IMR-90 (cell line): ENCODE results near the gene AK3. TPM values are rescaled to one million over a fixed set of nuclear protein-coding genes. Genes with fewer than 3 reads are reported as not detected.
"Not testable (repeated sequence)": the region's sequence is repeated elsewhere in the genome, so short reads cannot be mapped to it uniquely, and the experiment has no call there.

Experiments
- ATAC-seq: fragments of 200-7000 bp; cut with Tn5 transposase; 2 replicates; pipeline ENCODE4 v1.9.1; 2020; ENCODE audit warnings: low read depth, mild to moderate bottlenecking, moderate library complexity
- BruUV-seq: library from RNA; stranded (reverse); fragments of 400-500 nt; replicated peaks from 2 replicates; lab custom pipeline; 2021; lab: Mats Ljungman, UMichigan
- CTCF ChIA-PET: fragments of 300-600 bp; formaldehyde crosslinking; extraction: SDS; loops from one replicate; lab custom pipeline; 2021; ENCODE audit warnings: antibody characterized with exemption; lab: Yijun Ruan, JAX
- POLR2A ChIA-PET: fragments of 300-600 bp; sonication (Branson Sonifier 250); formaldehyde crosslinking; loops from one replicate; lab custom pipeline; 2022; ENCODE audit warnings: antibody characterized with exemption; ENCODE audit not compliant: unreplicated experiment; lab: Charles Lee
- DNase-seq: peaks from one replicate; pipeline ENCODE4 v3.0.0; 2013
- H2AFZ ChIP-seq: replicated peaks from 2 replicates; pipeline ENCODE3; 2013; ENCODE audit warnings: low read length, mild to moderate bottlenecking; ENCODE audit not compliant: poor library complexity
- H2AK5ac ChIP-seq: 2 replicates; pipeline ENCODE4 v1.6.1; 2013; ENCODE audit warnings: low read depth, low read length, inconsistent platforms
- H2AK9ac ChIP-seq: replicated peaks from 2 replicates; pipeline ENCODE3; 2013; ENCODE audit warnings: mild to moderate bottlenecking, low read depth, low read length, moderate library complexity; ENCODE audit not compliant: poor library complexity
- H2BK120ac ChIP-seq: 2 replicates; pipeline ENCODE4 v1.6.1; 2013; ENCODE audit warnings: low read depth, low read length, inconsistent platforms
- H2BK15ac ChIP-seq: 3 replicates; pipeline ENCODE4 v1.6.1; 2013; ENCODE audit warnings: low read depth, low read length, inconsistent platforms
- H2BK20ac ChIP-seq: 2 replicates; pipeline ENCODE4 v1.6.1; 2013; ENCODE audit warnings: low read depth, mild to moderate bottlenecking, inconsistent platforms, low read length, moderate library complexity
- H2BK5ac ChIP-seq: 2 replicates; pipeline ENCODE4 v1.6.1; 2013; ENCODE audit warnings: mild to moderate bottlenecking, low read depth, low read length, inconsistent platforms; ENCODE audit not compliant: poor library complexity, severe bottlenecking
- H3K14ac ChIP-seq: replicated peaks from 2 replicates; pipeline ENCODE4 v1.6.1; 2013; ENCODE audit warnings: low read depth, low read length, inconsistent platforms
- H3K18ac ChIP-seq: 2 replicates; pipeline ENCODE4 v1.6.1; 2013; ENCODE audit warnings: low read depth, low read length, control low read depth
- H3K23ac ChIP-seq: 2 replicates; pipeline ENCODE4 v1.6.1; 2013; ENCODE audit warnings: low read depth, low read length, inconsistent platforms
- H3K27ac ChIP-seq: 2 replicates; pipeline ENCODE4 v1.5.1; 2013; ENCODE audit warnings: mild to moderate bottlenecking, control low read depth, low read length; ENCODE audit not compliant: insufficient read depth
- H3K27me3 ChIP-seq: 2 replicates; pipeline ENCODE4 v1.6.1; 2013; ENCODE audit warnings: low read length; ENCODE audit not compliant: control insufficient read depth, insufficient read depth
- H3K36me3 ChIP-seq: 2 replicates; pipeline ENCODE4 v1.6.1; 2013; ENCODE audit warnings: low read length, mixed read lengths; ENCODE audit not compliant: control insufficient read depth, insufficient read depth
- H3K4ac ChIP-seq: 2 replicates; pipeline ENCODE4 v1.6.1; 2013; ENCODE audit warnings: low read depth, low read length, inconsistent platforms
- H3K4me1 ChIP-seq: 2 replicates; pipeline ENCODE4 v1.6.1; 2013; ENCODE audit warnings: low read length, mixed read lengths; ENCODE audit not compliant: control insufficient read depth, insufficient read depth
- H3K4me2 ChIP-seq: 2 replicates; pipeline ENCODE4 v1.6.1; 2013; ENCODE audit warnings: low read depth, mild to moderate bottlenecking, control low read depth, low read length, moderate library complexity
- H3K4me3 ChIP-seq: 2 replicates; pipeline ENCODE4 v1.5.1; 2013; ENCODE audit warnings: low read depth, mild to moderate bottlenecking, control low read depth, low read length, moderate library complexity; ENCODE audit not compliant: insufficient read depth
- H3K56ac ChIP-seq: 2 replicates; pipeline ENCODE4 v1.6.1; 2013; ENCODE audit warnings: low read length, inconsistent platforms; ENCODE audit not compliant: insufficient read depth; ENCODE audit errors: extremely low read depth
- H3K79me1 ChIP-seq, 2 experiments: 2 replicates each; pipeline ENCODE4 v1.6.1; 2013; ENCODE audit warnings: low read length in 2 of 2, inconsistent platforms in 1 of 2, low read depth in 1 of 2
- H3K9ac ChIP-seq: 2 replicates; pipeline ENCODE4 v1.6.1; 2013; ENCODE audit warnings: low read depth, low read length, control low read depth
- H3K9me1 ChIP-seq: 2 replicates; pipeline ENCODE4 v1.6.1; 2013; ENCODE audit warnings: low read length, inconsistent platforms; ENCODE audit not compliant: insufficient read depth
- H3K9me3 ChIP-seq: 2 replicates; pipeline ENCODE4 v1.6.1; 2013; ENCODE audit warnings: low read length; ENCODE audit not compliant: control insufficient read depth, insufficient read depth
- H4K20me1 ChIP-seq: 2 replicates; pipeline ENCODE4 v1.6.1; 2013; ENCODE audit warnings: low read length, inconsistent platforms; ENCODE audit not compliant: insufficient read depth
- H4K5ac ChIP-seq: 2 replicates; pipeline ENCODE4 v1.6.1; 2013; ENCODE audit warnings: mild to moderate bottlenecking, low read depth, low read length, control low read depth
- H4K8ac ChIP-seq, 2 experiments: 2 replicates each; pipeline ENCODE4 v1.6.1; 2013; ENCODE audit warnings: low read depth in 2 of 2, low read length in 2 of 2, control low read depth in 1 of 2, inconsistent platforms in 1 of 2
- H4K91ac ChIP-seq: 2 replicates; pipeline ENCODE4 v1.6.1; 2013; ENCODE audit warnings: low read depth, low read length, inconsistent platforms; ENCODE audit not compliant: insufficient read depth
- CEBPB ChIP-seq: IDR thresholded peaks from 2 replicates; pipeline ENCODE4 v1.6.1; 2012; ENCODE audit warnings: low read depth, low read length, improper control_type of control experiment
- MAFK ChIP-seq: IDR thresholded peaks from 2 replicates; pipeline ENCODE4 v1.6.1; 2012; ENCODE audit warnings: low read depth, low read length, improper control_type of control experiment
- MAZ ChIP-seq: IDR thresholded peaks from 2 replicates; pipeline ENCODE4 v1.6.1; 2012; ENCODE audit warnings: low read depth, mild to moderate bottlenecking, low read length, improper control_type of control experiment, moderate library complexity, borderline replicate concordance
- MXI1 ChIP-seq: IDR thresholded peaks from 2 replicates; pipeline ENCODE4 v1.6.1; 2012; ENCODE audit warnings: low read depth, mild to moderate bottlenecking, low read length, moderate library complexity, borderline replicate concordance
- RAD21 ChIP-seq: IDR thresholded peaks from 2 replicates; pipeline ENCODE4 v1.6.1; 2012; ENCODE audit warnings: low read length, improper control_type of control experiment
- RCOR1 ChIP-seq: IDR thresholded peaks from 2 replicates; pipeline ENCODE4 v1.6.1; 2012; ENCODE audit warnings: mild to moderate bottlenecking, low read length, improper control_type of control experiment; ENCODE audit not compliant: insufficient replicate concordance
- RFX5 ChIP-seq: IDR thresholded peaks from 2 replicates; pipeline ENCODE4 v1.8.0; 2012; ENCODE audit warnings: low read depth, mild to moderate bottlenecking, low read length, moderate library complexity
- WGBS, 2 experiments: methylation state at CpG; one replicate each; pipeline versions ENCODE4 v1.1.5 to v1.1.7; 2013; ENCODE audit warnings: missing lambda C conversion rate in 2 of 2; ENCODE audit not compliant: insufficient read length in 1 of 2; ENCODE audit errors: extremely low coverage in 2 of 2; 5-methylcytosine and 5-hydroxymethylcytosine counted together
- dilution Hi-C: fragments of 300-500 bp; cut with HindIII; formaldehyde crosslinking; loops from one replicate; pipeline ENCODE4 v1.14.3; 2018; ENCODE audit warnings: low sequenced_read_pairs; ENCODE audit not compliant: unreplicated experiment
- in situ Hi-C: fragments of 300-500 bp; cut with MboI; formaldehyde crosslinking; loops from 3 replicates; pipeline ENCODE4 v1.14.3; 2019; ENCODE audit warnings: low sequenced_read_pairs, inconsistent platforms, mixed read lengths
- intact Hi-C: fragments of 100-400 bp; cut with micrococcal nuclease; formaldehyde crosslinking; loops from 2 replicates; pipeline ENCODE4 v1.10.0; 2022
- polyA plus RNA-seq, 3 experiments: library from polyadenylated mRNA; depleted of rRNA; stranded (reverse); fragments of >200 nt; gene quantifications; 2 replicates each; pipeline ENCODE4 v1.2.3, GENCODE V29; 2012; ENCODE audit warnings: low replicate concordance in 1 of 3
- total RNA-seq: library from RNA; depleted of rRNA; stranded (reverse); fragments of >200 nt; gene quantifications from 2 replicates; pipeline ENCODE4 v1.2.3, GENCODE V29; 2012
- TF ChIP-seq, protein P1 (sequence below): fragments of 150-350 bp; IDR thresholded peaks from 2 replicates; pipeline ENCODE4 v1.6.1; 2017; ENCODE audit warnings: mild to moderate bottlenecking, antibody characterized with exemption, low read length, low read depth

AK3 gene
- total and polyA plus RNA-seq, 2 of the 4 experiments (the other 2 are of a cell fraction) = 24.7 to 26.2 TPM

- H4K20me1 ChIP-seq = no peaks in the 10 kb centered on the region
- CTCF ChIA-PET = no interaction called here
These were observed 43.4 kb upstream of the AK3 start for GRCh38 chr9:4784403-4784802.

GRCh38 chr9:4783191-4783590 lies 42.2 kb upstream of the AK3 start:
- CTCF ChIA-PET = interaction anchor here (0.6 kb wide), 1 partner anchor 202 kb away, joined by 4 read pairs; no protein-coding TSS in a partner anchor
- H4K8ac ChIP-seq, H3K9me1 ChIP-seq, H3K9ac ChIP-seq, H2BK120ac ChIP-seq, H3K4me3 ChIP-seq, H3K27ac ChIP-seq, H3K27me3 ChIP-seq, H3K79me1 ChIP-seq, POLR2A ChIA-PET, H2BK15ac ChIP-seq, H3K23ac ChIP-seq, H4K5ac ChIP-seq, H3K56ac ChIP-seq, H3K4me2 ChIP-seq, H2BK5ac ChIP-seq, H2AFZ ChIP-seq, H3K4me1 ChIP-seq, H3K18ac ChIP-seq, H2AK9ac ChIP-seq, H2BK20ac ChIP-seq, H3K4ac ChIP-seq, H3K14ac ChIP-seq, H4K91ac ChIP-seq, BruUV-seq, ATAC-seq, H2AK5ac ChIP-seq, H3K9me3 ChIP-seq, DNase-seq, intact Hi-C loops, in situ Hi-C loops, H4K20me1 ChIP-seq, dilution Hi-C loops, H3K36me3 ChIP-seq: not testable (repeated sequence)
- no CpG with 5 or more reads among the region's 4 CpGs for WGBS, 2 experiments

More at GRCh38 chr9:4784403-4784802, 43.4 kb upstream of the AK3 start:
- Histone ChIP-seq H4K5ac (no peak overlapping the region), H3K23ac (no peak overlapping the region), H2BK5ac (no peak overlapping the region), H3K56ac (no peak overlapping the region), H2BK15ac (no peak overlapping the region), H3K18ac (no peak overlapping the region), H2AK5ac (no peak overlapping the region), H3K27ac (no peak overlapping the region), H3K4me2 (no peak overlapping the region), H3K9ac (no peak overlapping the region), H2AFZ (no peak overlapping the region), H3K36me3 (no peaks in the 10 kb centered on the region), H2BK20ac (no peak overlapping the region), H2BK120ac (no peak overlapping the region), H3K79me1 (no peaks in the 10 kb centered on the region), H3K4ac (no peak overlapping the region), H3K4me3 (no peak overlapping the region), H4K8ac (no peak overlapping the region), H4K91ac (no peak overlapping the region), H3K9me3 (no peaks in the 10 kb centered on the region), H3K4me1 (no peaks in the 10 kb centered on the region), H2AK9ac (no peak overlapping the region), H3K9me1 (no peaks in the 10 kb centered on the region), H3K27me3 (peaks cover 6% of the 10 kb centered on the region; the same call in 1 of the 2 replicates), H3K14ac (no peak overlapping the region)
- ATAC-seq = no peak
- POLR2A ChIA-PET = no interaction called here
- WGBS, 2 experiments = no CpG with 5 or more reads among the region's 2 CpGs
- TF ChIP-seq MAZ (no peak), RFX5 (no peak), MAFK (no peak), RAD21 (no peak), RCOR1 (no peak), MXI1 (no peak), CEBPB (no peak)
- TF ChIP-seq, protein P1, sequence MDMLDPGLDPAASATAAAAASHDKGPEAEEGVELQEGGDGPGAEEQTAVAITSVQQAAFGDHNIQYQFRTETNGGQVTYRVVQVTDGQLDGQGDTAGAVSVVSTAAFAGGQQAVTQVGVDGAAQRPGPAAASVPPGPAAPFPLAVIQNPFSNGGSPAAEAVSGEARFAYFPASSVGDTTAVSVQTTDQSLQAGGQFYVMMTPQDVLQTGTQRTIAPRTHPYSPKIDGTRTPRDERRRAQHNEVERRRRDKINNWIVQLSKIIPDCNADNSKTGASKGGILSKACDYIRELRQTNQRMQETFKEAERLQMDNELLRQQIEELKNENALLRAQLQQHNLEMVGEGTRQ = no peak
- dilution Hi-C loops = no loop called here
- intact Hi-C loops = no loop called here
- in situ Hi-C loops = no loop called here
- no TSS peak for BruUV-seq
- no peak for DNase-seq
